GM19238 (cell line): ENCODE measurements around the gene CTSA.
A peak's percentile ranks its signal among the peaks of the same experiment; 100 is the strongest.
"Not testable (repeated sequence)": the region's sequence is repeated elsewhere in the genome, so short reads cannot be mapped to it uniquely, and the experiment has no call there.

Experiments
- DNase-seq: peaks from one replicate; pipeline ENCODE4 v3.0.0; 2011; ENCODE audit warnings: low spot score; ENCODE audit not compliant: insufficient read length

Gene CTSA

DNA sequence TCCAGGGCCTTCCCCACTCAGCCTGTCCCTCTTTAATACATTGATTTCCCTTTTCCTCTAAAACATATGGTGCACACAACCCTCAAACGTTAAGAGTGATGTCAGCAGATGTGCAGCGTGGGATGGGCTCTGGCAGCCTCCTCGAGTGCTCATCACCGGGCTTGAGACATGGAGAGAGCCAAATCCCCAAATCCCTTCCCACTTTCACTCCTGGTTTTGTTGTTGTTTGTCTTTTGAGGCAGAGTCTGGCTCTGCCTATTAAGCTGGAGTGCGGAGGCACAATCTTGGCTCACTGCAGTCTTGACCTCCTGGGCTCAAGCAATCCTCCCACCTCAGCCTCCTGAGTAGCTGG, 26.6 kb downstream of the CTSA start:
- DNase-seq, result no peak

DNA sequence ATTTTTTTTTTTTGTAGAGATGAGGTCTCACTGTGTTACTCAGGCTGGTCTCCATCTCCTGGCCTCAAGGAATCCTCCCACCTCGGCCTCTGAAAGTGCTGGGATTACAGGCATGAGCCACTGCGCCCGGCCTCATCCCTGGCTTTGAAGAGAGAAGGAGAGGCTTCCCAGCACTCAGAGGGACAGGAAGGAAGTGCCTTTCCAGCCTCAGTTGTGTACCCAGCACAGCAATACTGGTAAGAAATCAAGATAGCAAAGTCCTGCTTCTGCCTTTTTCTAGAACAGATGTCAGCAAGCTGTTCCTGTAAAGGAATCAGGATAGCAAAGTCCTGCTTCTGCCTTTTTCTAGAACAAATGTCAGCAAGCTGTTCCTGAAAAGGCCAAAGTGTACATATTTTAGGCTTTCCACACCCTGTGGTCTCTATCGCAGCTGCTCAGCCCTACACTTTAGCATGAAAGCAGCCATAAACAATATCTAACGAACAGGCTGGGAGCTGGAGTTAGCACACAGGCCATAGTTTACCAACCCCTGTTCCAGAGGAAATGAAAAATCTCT, 27.1 kb downstream of the CTSA start:
- DNase-seq, result no peak

DNA sequence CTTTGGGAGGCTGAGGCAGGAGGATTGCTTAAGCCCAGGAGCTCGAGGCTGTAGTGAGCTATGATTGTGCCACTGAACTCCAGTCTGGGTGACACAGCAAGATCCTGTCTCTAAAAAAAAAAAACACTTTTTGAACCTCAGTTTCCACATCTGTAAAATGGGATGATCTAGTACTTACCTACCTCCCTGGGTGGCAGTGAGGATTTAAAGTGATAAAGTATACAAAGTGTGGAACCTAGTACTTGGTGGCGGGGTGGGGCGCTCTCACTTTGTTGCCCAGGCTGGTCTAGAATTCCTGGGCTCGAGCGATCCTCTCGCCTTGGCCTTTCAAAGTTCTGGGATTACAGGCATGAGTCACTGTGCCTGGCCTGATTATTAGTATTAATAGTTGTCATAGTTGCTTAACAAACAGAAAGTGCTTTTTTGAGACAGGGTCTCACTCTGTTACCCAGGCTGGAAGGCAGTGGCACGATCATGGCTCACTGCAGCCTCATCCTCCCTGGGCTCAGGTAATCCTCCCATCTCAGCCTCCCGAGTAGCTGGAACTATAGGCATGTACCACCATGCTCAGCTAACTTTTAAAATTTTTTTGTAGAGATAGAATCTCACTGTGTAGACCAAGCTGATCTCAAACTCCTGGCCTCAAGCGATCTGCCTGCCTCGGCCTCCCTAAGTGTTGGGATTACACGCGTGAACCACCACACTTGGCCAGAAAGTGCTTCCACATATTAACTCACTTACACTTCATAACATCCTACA, 27.8 kb downstream of the CTSA start:
- DNase-seq, result no peak

DNA sequence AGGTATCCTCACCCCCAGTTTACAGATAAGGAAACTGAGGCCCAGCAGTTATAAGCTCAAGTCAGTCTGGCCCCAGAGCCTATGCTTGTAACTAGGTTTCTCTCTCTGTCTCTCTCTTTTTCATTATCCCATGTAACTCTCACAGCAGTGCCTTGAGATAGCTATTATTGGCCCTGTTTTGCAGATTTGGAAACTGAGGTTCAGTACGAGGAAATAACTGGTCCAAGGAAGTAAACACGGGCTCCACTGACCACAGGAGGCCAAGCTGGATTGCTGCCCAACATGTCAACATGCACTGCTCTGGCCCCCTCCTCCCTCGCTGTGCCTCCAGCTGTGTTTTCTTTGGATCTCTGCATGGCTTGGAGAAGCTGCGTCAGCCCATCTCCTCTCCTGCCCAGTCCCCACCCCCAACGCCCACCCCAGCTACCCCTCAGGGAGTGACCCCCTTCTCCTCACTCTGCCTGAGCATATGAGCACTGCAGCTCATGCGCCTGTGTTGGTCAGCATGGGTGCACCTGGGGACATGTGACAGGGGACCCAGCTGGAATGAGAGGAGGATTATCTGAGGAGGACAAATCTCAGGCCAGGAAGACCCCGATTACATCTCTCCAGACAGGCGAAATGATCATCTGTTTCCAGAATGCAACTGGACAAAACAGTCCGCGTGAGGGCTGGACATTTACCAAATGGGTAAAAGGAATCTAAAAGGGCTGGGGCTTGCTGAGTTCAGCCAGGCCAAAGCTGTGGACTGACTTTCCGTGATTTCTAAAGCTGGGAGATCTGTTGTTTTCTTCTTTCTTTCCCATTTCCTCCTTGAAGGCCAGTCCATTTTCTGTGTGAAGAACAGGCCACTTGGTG, 28.6 kb downstream of the CTSA start:
- no peak for DNase-seq

DNA sequence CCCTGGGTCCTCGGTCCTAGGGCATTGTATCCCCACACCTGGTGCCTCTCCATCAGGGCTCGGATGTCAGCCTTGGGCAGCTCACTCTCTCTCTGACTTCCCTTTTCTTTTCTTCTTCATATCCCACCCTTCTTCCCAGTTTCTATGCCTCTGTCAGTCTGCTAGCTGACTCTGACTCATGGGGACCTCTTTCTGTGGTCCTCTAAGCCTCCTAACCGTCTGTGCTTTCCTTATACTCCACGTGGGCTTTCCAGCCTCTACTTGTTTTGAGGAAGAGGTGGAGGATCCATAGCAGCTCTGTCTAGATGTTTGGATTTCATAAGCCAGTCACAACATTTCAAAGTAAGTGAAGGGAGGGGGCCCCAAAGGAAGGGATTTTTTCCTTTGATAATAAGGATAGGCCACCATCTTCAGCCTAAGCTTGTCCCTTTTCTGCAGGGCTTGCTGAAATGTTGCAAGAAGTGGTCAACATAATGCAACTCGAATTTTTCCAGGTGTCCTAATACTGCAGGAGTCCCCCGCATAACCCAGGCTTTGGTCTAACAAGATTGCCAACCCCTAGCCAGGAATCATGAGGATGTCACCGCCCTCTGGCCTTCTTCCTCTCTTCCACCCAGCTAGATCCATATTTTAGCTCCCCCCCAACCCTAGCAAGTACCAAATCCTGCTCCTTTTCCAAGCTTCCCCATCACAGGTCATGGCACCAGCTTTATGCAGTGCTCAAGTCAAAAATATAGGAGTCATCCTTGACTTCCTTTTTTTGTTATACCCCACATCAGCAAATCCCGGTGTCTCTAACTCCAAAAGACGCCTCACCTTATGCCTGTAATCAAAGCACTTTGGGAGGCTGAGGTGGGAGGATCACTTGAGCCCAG, 29.6 kb downstream of the CTSA start:
- DNase-seq, result no peak

DNA sequence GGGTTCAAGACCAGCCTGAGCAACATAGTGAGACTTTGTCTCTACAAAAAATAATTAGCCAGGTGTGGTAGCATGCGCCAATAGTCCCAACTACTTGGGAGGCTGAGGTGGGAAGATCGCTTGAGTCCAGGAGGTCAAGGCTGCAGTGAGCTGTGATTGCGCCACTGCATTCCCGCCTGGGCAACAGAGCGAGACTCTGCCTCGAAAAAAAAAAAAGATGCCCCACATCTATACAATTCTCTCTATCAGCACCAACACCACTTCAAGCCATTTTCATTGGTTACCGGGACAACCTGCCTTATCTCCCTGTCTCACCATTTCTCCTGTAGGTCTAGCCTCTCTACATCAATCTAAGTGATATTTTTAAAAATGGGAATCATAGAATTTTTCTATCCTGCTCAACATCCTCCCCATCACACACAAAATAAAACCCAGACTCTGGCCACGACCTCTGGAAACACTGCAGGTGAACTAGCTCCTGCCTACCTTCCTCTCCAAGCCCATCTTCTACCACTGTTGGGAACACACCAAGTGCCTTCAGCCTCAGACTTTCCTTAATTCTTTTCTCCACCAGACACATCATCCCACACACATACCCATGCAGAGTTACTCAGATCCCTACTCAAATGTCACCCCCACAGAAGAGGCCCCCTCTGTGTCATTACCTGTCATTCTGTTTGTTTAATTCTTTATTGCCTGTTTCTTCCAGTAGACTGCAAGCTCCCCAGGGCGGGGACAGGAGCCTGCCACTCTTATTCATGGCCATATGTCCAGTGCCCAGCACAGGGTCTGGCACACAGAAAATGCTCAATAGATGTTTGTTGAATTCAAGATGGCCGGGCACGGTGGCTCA, 30.4 kb downstream of the CTSA start:
- DNase-seq, result no peak

DNA sequence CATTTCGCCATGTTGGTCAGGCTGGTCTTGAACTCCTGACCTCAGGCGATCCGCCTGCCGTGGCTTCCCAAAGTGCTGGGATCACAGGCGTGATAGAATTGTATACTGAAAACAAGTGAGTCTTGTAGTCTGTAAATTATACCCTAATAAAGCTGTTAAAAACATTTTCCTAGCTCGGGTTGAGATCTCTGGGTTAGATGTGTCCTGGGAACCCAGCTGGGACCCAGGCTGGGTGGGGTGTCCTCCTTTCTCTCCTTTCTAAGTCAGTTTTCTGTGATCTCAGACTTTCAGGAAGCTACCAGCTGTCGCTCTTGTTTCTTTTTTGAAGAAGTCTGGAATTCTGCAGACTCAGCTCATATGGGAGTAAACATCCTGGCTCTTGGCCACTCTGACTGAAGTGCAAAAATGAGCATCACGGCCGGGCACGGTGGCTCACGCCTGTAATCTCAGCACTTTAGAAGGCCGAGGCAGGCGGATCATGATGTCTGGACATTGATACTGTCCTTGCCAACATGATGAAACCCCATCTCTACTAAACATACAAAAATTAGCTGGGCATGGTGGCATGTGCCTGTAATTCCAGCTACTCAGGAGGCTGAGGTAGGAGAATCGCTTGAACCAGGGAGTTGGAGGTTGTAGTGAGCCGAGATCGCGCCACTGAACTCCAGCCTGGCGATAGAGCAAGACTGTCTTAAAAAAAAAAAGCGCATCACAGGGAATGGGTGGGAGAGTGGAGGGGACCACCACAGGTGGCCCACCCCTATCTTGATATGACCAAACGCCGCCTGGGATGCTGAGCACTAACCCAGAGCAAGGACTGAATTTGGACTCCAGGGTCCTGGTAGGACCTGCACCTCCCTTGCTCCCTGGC, 33.5 kb downstream of the CTSA start:
- DNase-seq, result no peak

DNA sequence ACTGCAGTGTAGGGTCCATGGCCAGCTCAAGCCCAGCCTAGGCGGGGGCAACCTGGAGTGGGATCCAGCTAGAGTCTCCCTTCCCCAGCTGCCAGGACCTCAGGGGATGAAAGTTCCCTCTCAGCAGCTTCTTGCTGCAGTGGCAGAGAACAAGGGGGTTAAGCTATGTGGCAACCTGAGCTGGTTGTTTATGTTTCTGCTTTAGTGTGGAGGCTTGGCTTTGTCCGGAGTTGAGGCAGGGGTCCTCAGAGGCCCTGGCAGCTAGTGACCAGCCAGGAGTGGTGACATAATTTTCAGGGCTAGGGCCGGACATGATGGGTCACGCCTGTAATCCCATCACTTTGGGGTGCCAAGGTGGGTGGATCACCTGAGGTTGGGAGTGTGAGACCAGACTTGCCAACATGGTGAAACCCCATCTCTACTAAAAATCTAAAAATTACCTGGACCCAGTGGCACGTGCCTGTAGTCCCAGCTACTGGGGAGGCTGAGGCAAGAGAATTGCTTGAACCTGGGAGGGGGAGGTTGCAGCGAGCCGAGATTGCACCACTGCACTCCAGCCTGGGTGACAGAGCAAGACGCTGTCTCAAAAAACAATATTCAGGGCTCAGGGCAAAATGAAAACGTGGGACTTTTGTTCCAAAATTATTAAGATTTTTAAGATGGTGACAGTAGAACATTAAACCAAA, 34.8 kb downstream of the CTSA start:
- DNase-seq, result no peak

DNA sequence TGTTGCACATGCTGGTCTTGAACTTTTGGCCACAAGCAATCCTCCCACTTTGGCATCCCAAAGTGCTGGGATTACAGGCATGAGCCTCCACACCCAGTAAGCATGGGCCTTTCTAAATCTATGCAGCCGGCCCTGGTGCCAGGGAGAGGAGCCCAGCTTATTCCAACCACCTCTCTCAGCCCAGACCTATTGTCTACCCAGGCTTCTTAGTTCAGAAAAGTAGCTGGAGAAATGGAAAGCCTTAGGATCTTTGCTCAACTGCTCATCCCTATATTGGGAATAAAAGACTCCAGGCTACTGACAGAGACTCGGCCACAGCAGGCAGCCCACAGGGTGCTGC, 35.6 kb downstream of the CTSA start:
- no peak for DNase-seq

DNA sequence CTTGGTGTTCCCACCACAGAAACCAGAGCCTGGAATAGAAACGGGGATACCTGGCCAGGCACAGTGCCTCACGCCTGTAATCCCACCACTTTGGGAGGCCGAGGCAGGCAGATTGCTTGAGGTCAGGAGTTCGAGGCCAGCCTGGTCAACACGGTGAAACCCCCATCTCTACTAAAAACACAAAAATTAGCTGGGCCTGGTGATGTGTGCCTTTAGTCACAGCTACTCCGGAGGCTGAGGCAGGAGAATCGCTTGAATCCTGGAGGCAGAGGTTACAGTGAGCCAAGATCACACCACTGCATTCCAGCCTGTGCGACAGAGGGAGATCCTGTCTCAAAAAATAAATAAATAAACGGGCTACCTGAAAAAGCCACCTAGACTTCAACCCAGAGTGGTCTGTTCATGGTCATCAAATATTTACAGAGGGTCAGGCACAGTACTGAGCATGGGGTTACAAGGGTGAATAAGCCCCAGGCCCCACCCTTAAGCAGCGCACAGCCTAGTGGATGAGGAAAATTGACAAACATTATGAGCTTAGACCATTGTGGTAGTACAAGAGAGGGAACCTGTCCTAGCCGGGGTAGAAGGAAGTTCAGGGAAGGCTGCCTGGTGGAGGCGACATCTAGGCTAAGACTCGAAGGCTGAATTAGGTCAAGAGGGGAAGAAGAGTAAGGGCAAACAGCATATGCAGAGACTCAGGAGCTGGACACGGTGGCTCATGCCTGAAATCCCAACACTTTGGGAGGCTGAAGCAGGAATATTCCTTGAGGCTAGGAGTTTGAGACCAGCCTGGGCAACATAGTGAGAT, 36.1 kb downstream of the CTSA start:
- no peak for DNase-seq

DNA sequence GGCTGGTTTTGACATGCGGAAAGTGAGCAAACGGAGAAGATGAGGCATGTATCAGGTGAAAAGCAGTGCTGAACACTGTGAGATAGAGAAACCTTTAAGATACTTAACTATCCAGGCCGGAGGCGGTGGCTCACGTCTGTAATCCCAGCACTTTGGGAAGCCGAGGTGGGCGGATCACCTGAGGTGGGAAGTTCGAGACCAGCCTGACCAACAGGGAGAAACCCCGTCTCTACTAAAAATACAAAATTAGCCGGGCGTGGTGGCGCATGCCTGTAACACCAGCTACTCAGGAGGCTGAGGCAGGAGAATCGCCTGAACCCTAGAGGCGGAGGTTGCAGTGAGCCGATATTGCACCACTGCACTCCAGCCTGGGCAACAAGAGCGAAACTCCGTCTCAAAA, 40.5 kb downstream of the CTSA start:
- DNase-seq, result not testable (repeated sequence)

DNA sequence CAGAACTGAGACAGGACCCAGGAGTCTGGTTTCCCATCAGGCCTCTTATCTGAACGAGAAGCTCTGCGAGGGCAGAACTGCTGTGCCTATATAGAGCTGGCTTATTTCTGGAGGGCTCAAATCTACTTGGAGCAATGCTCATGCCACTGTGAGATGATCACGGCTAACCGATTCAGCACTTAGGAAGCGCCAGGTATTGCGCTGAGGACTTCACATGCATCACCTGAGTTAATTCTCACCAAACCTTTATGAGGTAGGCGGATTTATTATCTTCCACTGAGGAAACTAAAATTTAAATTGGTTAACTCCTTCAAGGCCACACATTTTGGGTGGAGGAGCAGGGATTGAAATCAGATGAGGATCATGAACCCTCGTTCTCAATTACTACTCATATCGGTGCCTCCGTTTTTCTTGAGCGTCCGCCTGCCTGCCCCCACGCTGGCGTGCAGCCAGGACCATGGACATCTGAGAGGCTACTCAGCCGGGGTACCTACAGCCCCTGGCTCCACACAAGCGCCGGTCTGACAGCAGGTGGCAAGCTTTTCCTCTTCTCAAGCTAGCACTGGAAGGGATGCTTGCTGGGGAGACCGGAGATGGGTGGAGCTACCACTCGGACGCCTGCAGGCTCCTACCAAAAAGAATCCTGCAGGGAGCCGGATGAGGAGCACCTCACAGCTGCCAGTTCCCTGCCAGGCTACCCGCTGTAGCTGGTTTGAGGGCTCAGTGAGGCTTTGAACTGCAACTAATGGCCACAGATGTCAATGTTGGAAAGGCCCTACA, 42.3 kb downstream of the CTSA start:
- peak; percentile 69 for DNase-seq

DNA sequence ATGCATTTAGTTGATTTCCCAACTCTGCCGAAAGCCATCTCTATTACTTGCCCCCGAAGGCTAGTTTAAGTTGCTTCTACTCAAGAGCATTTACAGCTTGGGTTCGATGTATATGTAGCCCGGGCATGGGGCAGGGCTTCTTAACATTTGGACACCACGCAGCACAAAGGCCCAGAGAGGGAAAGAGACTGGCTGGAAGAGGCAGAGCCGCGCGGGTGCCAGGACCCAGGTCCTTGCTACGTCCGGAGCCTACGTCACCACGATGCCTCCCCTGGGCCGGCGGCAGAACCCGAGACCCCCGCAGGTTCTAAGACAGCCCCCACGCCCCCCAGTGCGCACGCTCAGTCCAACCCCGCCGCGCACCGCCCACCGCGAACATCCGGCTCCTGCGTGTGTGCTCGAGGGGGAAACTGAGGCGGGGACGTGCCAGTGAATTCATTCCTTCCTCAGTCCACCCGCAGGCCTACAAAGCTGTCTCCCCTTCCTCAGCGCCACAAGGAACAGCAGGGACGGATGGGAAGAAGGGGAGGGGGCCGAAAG, 43.0 kb downstream of the CTSA start:
- peak; percentile 42 for DNase-seq

DNA sequence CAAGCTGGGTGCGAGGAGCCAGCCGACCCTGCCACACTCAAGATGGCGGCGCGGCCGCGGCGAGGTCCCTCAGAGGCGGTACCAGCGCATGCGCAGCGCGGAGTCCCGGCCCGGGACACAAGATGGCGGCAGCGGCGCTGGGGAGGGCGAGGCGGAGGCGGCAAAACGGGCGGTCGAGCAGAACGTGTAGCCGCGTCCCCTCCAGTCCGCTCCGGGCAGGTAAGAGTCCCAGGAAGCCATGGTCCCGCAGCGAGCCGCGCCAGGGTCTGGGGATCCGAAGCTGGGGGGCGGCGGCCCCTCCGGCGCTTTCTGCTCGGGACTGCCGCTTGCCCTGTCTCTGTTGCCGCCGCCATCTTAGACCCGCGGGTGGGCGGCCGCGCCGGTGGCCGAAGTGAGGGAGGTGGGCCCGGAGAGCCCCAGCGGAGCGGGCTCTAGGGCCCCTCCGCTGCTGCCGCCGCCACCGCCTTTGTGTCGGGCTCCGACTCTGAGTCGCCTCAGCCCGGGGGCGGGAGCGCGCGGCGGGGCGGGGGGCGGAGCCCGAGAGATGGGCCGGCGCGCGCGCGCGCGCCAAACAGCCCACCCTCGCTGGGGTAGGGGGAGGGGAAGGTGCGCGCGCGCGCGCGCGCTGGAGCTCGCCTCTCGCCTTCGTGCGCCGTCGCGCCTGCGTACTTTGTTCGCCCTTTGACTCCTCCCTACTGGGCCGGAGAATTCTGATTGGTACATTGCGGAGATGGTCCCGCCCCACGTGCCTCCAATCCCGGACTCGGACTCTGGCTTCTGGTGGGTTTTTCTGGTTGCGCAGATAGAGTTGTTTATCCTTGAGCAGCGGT, 43.7 kb downstream of the CTSA start, which contains the start of gene PCIF1:
Gene PCIF1, plus strand, starts transcription at position 98 of the 830 bp plus-strand sequence. CDS start 4,317 bp downstream, outside the sequence.
- peak; percentile 98 for DNase-seq

DNA sequence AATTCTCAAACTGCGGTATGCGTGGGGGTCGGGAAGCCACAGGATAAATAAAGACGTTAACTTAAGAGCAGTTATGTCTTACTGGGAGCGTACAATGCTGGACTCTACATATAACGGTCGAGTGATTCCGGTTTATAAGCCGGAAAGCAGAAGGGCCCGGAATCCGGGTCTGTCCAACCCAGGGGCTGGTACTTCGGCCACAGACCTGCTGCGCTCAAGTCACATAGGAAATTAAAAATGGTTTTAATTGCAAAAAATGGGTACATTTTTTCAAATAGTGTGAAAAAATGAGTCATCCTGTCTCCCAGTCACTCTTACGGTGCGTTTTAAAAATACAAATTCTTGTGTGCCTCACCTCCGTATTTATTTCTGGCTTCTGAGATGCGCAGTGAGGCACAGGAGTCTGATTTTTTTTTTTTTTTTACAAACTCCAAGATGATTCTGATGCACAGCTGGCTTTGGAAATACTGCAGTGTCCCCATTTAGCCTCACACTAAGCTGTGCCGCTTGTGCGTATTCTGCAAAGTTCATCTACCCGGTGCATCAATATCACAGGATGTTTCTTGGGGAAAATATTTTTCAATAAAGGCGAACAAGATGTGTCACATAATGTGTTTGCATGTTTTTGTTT, 44.4 kb downstream of the CTSA start:
- DNase-seq, result no peak

DNA sequence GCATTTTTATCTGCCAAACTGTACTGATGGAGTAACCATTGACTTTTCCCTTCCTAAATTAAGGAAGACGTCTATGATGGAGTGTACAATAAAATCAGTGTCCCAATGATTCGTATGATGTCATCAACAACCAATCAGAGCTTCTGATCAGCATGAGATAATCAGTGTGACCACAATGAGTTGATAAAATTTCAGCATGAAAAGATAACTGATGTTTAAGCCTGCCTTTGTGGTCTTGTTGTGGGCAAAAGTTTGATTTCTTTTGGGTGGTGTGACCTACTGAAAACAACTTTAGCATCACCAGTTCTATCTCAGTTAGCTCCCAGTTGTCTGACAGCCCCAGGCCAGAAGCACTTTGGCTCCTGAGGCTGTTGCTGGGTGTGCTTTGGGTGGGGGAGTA, 46.6 kb downstream of the CTSA start:
- DNase-seq, result no peak
